ENCODE measurements around the gene XPO6.

Gene XPO6

GRCh38 chr16:28062847-28063521, 148.8 kb downstream of the XPO6 start:
- DNase-seq (ENCODE audit: low spot score), result no peak

- no peak for DNase-seq (ENCODE audit: low spot score)
Observed at GRCh38 chr16:28062261-28062846, 149.4 kb downstream of the XPO6 start.

GRCh38 chr16:28061352-28062101, 150.2 kb downstream of the XPO6 start:
- no peak for DNase-seq (ENCODE audit: low spot score)

DNA sequence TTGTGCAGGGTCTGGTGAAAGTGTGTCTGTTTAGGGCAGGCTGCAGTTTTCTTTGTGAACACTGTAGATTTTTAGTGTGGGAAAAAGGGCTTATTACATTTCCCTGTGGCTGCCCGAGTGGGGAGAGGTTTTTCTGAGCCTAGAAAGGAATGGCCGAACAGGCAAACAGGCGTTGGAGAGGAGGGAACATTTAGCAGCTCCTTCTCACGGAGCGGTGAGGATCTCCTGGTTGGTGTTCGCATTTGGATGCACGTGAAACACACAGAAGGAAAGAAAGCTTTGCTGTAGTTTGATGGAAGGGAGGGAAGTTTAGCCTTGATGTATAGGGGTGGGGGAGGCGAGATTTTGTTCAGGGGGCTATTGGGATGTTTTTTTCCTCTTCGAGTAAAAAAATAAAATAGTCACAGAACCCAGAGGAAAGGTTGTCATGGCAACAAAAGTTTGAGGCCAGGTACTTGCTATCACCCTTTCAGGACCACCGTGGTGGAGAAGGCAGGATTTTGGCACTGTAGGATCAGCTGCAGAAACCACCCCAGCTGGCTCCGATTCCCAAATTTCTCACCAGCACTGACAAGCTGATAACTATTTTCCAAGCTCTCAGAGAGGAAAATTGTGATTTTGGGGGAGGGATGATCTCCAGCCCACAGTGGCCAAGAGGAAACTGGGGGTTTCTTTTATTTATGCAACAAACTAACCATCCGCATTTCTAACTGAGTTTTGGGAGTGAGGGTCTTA, 151.8 kb downstream of the XPO6 start:
- DNase-seq (ENCODE audit: low spot score), result no peak

GRCh38 chr16:28058839-28059589, 152.8 kb downstream of the XPO6 start:
- DNase-seq (ENCODE audit: low spot score), result no peak

- no peak for DNase-seq (ENCODE audit: low spot score)
Observed at GRCh38 chr16:28057949-28058348, 153.8 kb downstream of the XPO6 start.

- no peak for DNase-seq (ENCODE audit: low spot score)
Observed at GRCh38 chr16:28053461-28053860, 158.3 kb downstream of the XPO6 start.

DNA sequence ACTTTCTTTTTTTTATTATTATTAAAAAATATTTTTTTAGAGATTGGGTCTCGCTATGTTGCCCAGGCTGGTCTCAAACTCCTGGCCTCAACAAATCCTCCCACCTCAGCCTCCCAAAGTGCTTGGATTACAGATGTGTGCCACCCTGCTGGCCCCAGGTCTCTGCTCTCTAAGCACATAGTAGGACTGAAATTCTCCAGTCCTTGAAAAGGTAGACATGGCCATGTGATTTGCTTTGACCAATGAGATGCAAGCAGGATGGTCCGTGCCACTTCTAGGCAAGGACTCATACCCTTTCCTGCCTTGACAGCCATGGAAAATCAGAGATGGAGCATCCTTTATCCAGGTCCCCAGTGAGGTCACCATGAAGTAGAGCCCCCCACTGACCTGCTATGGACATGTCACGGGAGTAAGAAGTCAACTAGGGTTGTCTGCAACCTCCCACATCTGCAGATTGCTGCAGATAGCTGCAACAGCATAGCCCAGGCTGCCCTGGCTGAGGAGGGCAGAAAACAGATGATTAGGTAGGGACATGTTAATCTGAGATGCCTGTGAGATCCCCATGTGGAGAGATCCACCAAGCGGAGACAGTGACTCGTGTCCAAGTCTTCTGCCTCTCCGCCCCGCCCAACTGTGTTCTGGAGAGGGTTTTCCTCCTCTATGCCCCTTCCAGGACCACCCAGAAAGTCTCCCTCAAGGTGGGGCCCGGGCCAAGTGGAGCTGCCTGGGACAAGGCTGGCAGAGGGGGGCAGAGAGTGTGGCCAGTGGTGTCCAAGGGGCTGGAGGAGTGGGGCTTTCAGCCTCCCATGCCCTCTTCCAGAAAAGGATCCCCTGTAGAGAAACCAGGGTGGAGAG, 159.3 kb downstream of the XPO6 start:
- DNase-seq (ENCODE audit: low spot score), result no peak

- DNase-seq (ENCODE audit: low spot score), result no peak
Observed at GRCh38 chr16:28051486-28051885, 160.3 kb downstream of the XPO6 start.

All from cerebellar cortex (tissue), 1 donor.